ENCODE results near the gene CNKSR3. TPM values are rescaled to one million over a fixed set of nuclear protein-coding genes. Genes with fewer than 3 reads are reported as not detected.

The CNKSR3 gene
- total and polyA plus RNA-seq, 2 experiments from 2014 or later: 22.4 to 23.9 TPM

DNA sequence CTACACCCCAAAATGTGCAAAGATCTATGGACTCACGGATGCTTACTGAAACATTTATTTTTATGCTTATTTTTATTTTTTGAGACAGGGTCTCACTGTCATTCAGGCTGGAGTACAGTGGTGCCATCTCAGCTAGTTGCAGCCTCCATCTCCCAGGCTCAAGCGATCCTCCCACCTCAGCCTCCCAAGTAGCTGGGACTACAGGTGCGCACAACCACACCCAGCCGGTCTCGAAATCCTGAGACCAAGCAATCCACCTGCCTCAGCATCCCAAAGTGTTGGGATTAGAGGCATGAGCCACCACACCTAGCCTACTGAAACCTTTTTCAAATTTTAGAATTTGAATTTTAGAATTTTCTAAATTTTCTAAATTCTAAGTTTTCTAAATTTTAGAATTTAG is 103.0 kb downstream of the CNKSR3 start:
- Histone ChIP-seq H3K4me3 (no peak overlapping the region), H3K79me2 (no peaks in the 10 kb centered on the region)
- WGBS (ENCODE audit: low lambda C conversion rate, missing lambda C conversion rate): 98% methylated on average over 5 of the region's 5 CpGs

GRCh38 chr6:154406869-154407268 is 103.6 kb downstream of the CNKSR3 start:
- Histone ChIP-seq H3K4me3 (no peak overlapping the region), H3K4me1 (ENCODE audit: insufficient read depth) (peaks cover 7% of the 10 kb centered on the region), H3K9me3 (ENCODE audit: low read depth) (no peaks in the 10 kb centered on the region), H2AFZ (no peak overlapping the region), H4K20me1 (ENCODE audit: insufficient read depth, poor library complexity, severe bottlenecking) (no peaks in the 10 kb centered on the region), H3K27ac (no peak overlapping the region), H3K4me2 (no peak overlapping the region), H3K27me3 (no peaks in the 10 kb centered on the region), H3K9me2 (replicated peaks; ENCODE audit: insufficient read depth) (no peaks in the 10 kb centered on the region), H3K36me3 (replicated peaks; ENCODE audit: insufficient read depth, low read depth) (no peaks in the 10 kb centered on the region), H3K79me2 (no peaks in the 10 kb centered on the region)
- no peak for TF ChIP-seq EZH2phosphoT487 (IDR thresholded peaks at IDR 0.05; ENCODE audit: low read depth, severe bottlenecking, unreplicated experiment)
- no peak for TF ChIP-seq CTCF (IDR thresholded peaks at IDR 0.05; ENCODE audit: poor library complexity)
- TF ChIP-seq EZH2 (IDR thresholded peaks at IDR 0.05; ENCODE audit: borderline replicate concordance): no peak
- 97% methylated on average over 10 of the region's 10 CpGs for WGBS (ENCODE audit: low lambda C conversion rate, missing lambda C conversion rate)
- no peak for DNase-seq (ENCODE audit: low spot score)

More for the DNA sequence above, 103.0 kb downstream of the CNKSR3 start:
- Histone ChIP-seq H2AFZ (no peak overlapping the region), H3K9me3 (ENCODE audit: low read depth) (no peaks in the 10 kb centered on the region), H4K20me1 (ENCODE audit: insufficient read depth, poor library complexity, severe bottlenecking) (no peaks in the 10 kb centered on the region), H3K4me1 (ENCODE audit: insufficient read depth) (peaks cover 11% of the 10 kb centered on the region), H3K9me2 (replicated peaks; ENCODE audit: insufficient read depth) (no peaks in the 10 kb centered on the region), H3K27me3 (no peaks in the 10 kb centered on the region), H3K4me2 (no peak overlapping the region), H3K36me3 (replicated peaks; ENCODE audit: insufficient read depth, low read depth) (no peaks in the 10 kb centered on the region), H3K27ac (no peak overlapping the region)
- no peak for DNase-seq (ENCODE audit: low spot score)
- no peak for TF ChIP-seq CTCF (IDR thresholded peaks at IDR 0.05; ENCODE audit: poor library complexity)
- no peak for TF ChIP-seq EZH2phosphoT487 (IDR thresholded peaks at IDR 0.05; ENCODE audit: low read depth, severe bottlenecking, unreplicated experiment)
- TF ChIP-seq EZH2 (IDR thresholded peaks at IDR 0.05; ENCODE audit: borderline replicate concordance): no peak

GRCh38 chr6:154406301-154406700 is 104.2 kb downstream of the CNKSR3 start:
- H3K27ac ChIP-seq: no peak overlapping the region
- no peaks in the 10 kb centered on the region for H3K36me3 ChIP-seq (replicated peaks; ENCODE audit: insufficient read depth, low read depth)
- H3K4me1 ChIP-seq (ENCODE audit: insufficient read depth): peaks cover 5% of the 10 kb centered on the region
- no peak overlapping the region for H3K4me3 ChIP-seq
- H4K20me1 ChIP-seq (ENCODE audit: insufficient read depth, poor library complexity, severe bottlenecking): no peaks in the 10 kb centered on the region
- H3K4me2 ChIP-seq: no peak overlapping the region
- WGBS (ENCODE audit: low lambda C conversion rate, missing lambda C conversion rate): 96% methylated on average over 20 of the region's 20 CpGs
- H3K9me3 ChIP-seq (ENCODE audit: low read depth): no peaks in the 10 kb centered on the region
- H2AFZ ChIP-seq: no peak overlapping the region
- TF ChIP-seq EZH2phosphoT487 (IDR thresholded peaks at IDR 0.05; ENCODE audit: low read depth, severe bottlenecking, unreplicated experiment): no peak
- no peak for TF ChIP-seq CTCF (IDR thresholded peaks at IDR 0.05; ENCODE audit: poor library complexity)
- TF ChIP-seq EZH2 (IDR thresholded peaks at IDR 0.05; ENCODE audit: borderline replicate concordance): no peak
- no peak for DNase-seq (ENCODE audit: low spot score)
- H3K79me2 ChIP-seq: no peaks in the 10 kb centered on the region
- H3K27me3 ChIP-seq: no peaks in the 10 kb centered on the region
- no peaks in the 10 kb centered on the region for H3K9me2 ChIP-seq (replicated peaks; ENCODE audit: insufficient read depth)

Data from hepatocyte (in vitro differentiated cells).